OCI-LY3 (cell line): ENCODE measurements around the gene DUSP11.
A peak's percentile ranks its signal among the peaks of the same experiment; 100 is the strongest.

Experiments used
- H2AFZ ChIP-seq: fragments of 200-600, 300-600 bp; shearing (Covaris generic); 2 replicates; pipeline ENCODE4 v1.6.0; 2014; ENCODE audit warnings: antibody characterized with exemption, low read depth, low read length
- H3K27ac ChIP-seq: fragments of 200-600, 300-600 bp; sonication (generic); 2 replicates; pipeline ENCODE4 v1.5.1; 2014; ENCODE audit warnings: mild to moderate bottlenecking, low read length, moderate library complexity, mixed read lengths
- H3K27me3 ChIP-seq: fragments of 200-600, 300-600 bp; sonication (generic); 2 replicates; pipeline ENCODE4 v1.6.1; 2014; ENCODE audit warnings: low read depth, low read length, mixed read lengths
- H3K36me3 ChIP-seq: fragments of 200-600, 300-600 bp; sonication (generic); replicated peaks from 2 replicates; pipeline ENCODE3; 2014; ENCODE audit warnings: low read depth, low read length, mixed read lengths
- H3K4me1 ChIP-seq: fragments of 300-600, 200-600 bp; sonication (generic); 2 replicates; pipeline ENCODE4 v1.6.1; 2014; ENCODE audit warnings: low read length, mixed read lengths
- H3K4me2 ChIP-seq: fragments of 200-600, 300-600 bp; sonication (generic); 2 replicates; pipeline ENCODE4 v1.6.1; 2014; ENCODE audit warnings: low read length, mixed read lengths
- H3K4me3 ChIP-seq: fragments of 300-600, 200-600 bp; sonication (generic); 2 replicates; pipeline ENCODE4 v1.5.1; 2014; ENCODE audit warnings: antibody characterized with exemption, mild to moderate bottlenecking, low read length, moderate library complexity
- H3K79me2 ChIP-seq: fragments of 300-600, 200-600 bp; shearing (Covaris generic); 2 replicates; pipeline ENCODE4 v1.6.1; 2014; ENCODE audit warnings: mild to moderate bottlenecking, low read length, mixed read lengths
- H3K9ac ChIP-seq: fragments of 300-600, 200-600 bp; shearing (Covaris generic); 2 replicates; pipeline ENCODE4 v1.6.0; 2014; ENCODE audit warnings: mild to moderate bottlenecking, low read length, moderate library complexity
- H3K9me3 ChIP-seq: fragments of 200-600, 300-600 bp; shearing (Covaris generic); 2 replicates; pipeline ENCODE4 v1.6.1; 2014; ENCODE audit warnings: low read length, mixed read lengths; ENCODE audit not compliant: insufficient read depth
- H4K20me1 ChIP-seq: fragments of 200-600, 300-600 bp; sonication (generic); 2 replicates; pipeline ENCODE4 v1.6.1; 2016; ENCODE audit warnings: low read length, mixed read lengths; ENCODE audit not compliant: insufficient read depth
- CTCF ChIP-seq: fragments of 200-600, 300-600 bp; sonication (generic); IDR thresholded peaks from 2 replicates; pipeline ENCODE4 v1.5.1; 2014; ENCODE audit warnings: antibody characterized with exemption, low read length, low read depth
- EZH2phosphoT487 ChIP-seq: fragments of 200-600 bp; shearing (Covaris generic); IDR thresholded peaks from 2 replicates; pipeline ENCODE4 v1.6.1; 2018; ENCODE audit warnings: antibody characterized with exemption, mixed run types, low read depth

DUSP11 gene

DNA sequence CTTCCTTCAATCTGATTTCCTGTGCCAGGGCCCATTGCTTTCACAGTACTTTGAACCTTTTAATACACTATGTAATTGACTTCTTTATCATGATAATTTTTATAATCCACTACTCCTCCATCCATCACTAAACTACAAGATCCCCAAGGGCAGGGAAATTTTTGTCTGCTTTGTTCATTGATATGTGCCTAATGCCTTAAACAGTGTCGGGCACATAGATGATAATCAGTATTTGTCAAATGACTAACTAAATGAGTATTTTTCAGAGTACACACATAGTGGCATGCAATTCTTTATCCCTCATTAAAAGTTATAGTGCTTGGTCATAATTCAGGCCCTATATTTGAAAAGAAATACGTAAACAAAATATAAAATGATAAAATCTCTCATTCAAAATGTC lies 43.5 kb upstream of the DUSP11 start:
- H3K4me2 ChIP-seq = peak overlapping the region; percentile 75
- H3K9ac ChIP-seq = peak overlapping the region; percentile 82
- peak overlapping the region; percentile 98 for H3K27ac ChIP-seq
- no peaks in the 10 kb centered on the region for H3K36me3 ChIP-seq
- no peaks in the 10 kb centered on the region for H3K27me3 ChIP-seq
- no peaks in the 10 kb centered on the region for H4K20me1 ChIP-seq
- H3K9me3 ChIP-seq = no peaks in the 10 kb centered on the region
- no peaks in the 10 kb centered on the region for H3K79me2 ChIP-seq
- H3K4me1 ChIP-seq = peaks cover 60% of the 10 kb centered on the region
- no peak for TF ChIP-seq CTCF
- TF ChIP-seq EZH2phosphoT487 = no peak
- H3K4me3 ChIP-seq = peak overlapping the region; percentile 47; the same call in 1 of the 2 replicates
- peak overlapping the region; percentile 73 for H2AFZ ChIP-seq

DNA sequence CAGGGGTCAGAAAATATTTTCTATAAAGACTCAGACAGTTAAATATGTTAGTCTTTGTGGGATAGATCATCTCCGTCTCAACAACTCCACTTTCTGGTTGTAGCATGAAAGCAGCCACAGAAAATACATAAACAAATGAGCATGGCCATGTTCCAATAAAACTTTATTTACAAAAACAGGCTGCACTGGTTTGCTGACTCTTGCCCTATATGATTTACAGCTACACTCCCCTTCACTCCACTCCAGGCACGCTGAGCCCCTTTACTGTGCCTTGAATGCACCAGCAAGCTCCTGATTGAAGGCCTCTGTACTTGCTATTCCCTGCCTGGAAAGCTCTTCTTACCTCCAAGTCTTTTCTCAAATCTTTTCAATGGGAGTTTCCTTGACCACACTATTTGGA lies 43.1 kb upstream of the DUSP11 start:
- TF ChIP-seq CTCF = 0 out of 2 replicates have a peak, but pooled peaks have one; percentile 10
- TF ChIP-seq EZH2phosphoT487 = no peak
- Histone ChIP-seq H3K4me2 (peak overlapping the region; percentile 75), H3K36me3 (no peaks in the 10 kb centered on the region), H2AFZ (peak overlapping the region; percentile 73), H4K20me1 (no peaks in the 10 kb centered on the region), H3K9me3 (no peaks in the 10 kb centered on the region), H3K4me3 (peak overlapping the region; percentile 47), H3K27ac (peak overlapping the region; percentile 98), H3K27me3 (no peaks in the 10 kb centered on the region), H3K9ac (peak overlapping the region; percentile 82), H3K79me2 (no peaks in the 10 kb centered on the region), H3K4me1 (peaks cover 58% of the 10 kb centered on the region)

DNA sequence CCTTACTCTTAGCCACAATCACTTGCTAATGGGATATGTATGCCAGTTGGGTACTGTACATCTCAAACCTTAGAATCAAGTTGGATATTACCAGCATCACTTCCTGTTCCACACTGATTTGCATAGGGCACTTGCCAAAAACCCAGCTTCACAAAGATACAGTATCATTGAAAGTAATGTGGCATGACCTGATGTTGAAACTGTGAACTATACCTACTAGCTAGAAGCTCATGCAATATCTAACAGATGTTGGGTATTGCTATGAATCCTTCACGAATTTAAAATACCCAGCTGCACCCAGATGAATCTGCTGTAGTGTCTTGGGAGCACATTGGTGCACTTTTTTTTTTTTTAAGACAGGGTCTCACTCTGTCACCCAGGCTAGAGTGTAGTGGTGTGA lies 42.4 kb upstream of the DUSP11 start:
- no peak overlapping the region for H2AFZ ChIP-seq

DNA sequence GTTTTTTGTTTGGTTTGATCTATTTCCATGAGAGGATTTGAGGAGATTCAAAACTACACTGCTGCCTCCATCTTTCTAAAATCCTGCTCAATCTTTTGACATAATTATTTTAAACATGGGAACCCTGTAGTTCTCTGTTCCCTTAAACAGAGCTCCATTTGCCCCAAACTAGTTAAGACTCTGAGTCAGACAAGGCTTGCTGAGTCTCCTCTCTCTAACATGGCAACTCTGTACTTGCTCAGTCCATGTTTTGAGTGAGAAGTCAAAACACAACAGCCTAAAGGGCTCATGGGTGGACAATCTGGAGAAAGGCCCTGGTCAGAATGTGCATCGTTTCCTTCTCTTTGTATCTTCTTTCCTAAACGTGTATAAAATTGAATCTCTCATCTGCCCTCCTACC lies 41.8 kb upstream of the DUSP11 start:
- Histone ChIP-seq H3K4me2 (peak overlapping the region; percentile 75), H2AFZ (no peak overlapping the region)

More for the DNA sequence above, 42.4 kb upstream of the DUSP11 start:
- Histone ChIP-seq H4K20me1 (no peaks in the 10 kb centered on the region), H3K27me3 (no peaks in the 10 kb centered on the region), H3K4me2 (peak overlapping the region; percentile 75), H3K4me1 (peaks cover 51% of the 10 kb centered on the region), H3K79me2 (no peaks in the 10 kb centered on the region), H3K4me3 (peak overlapping the region; percentile 56), H3K9me3 (no peaks in the 10 kb centered on the region), H3K36me3 (no peaks in the 10 kb centered on the region), H3K27ac (peak overlapping the region; percentile 98), H3K9ac (peak overlapping the region; percentile 82)
- TF ChIP-seq CTCF (no peak), EZH2phosphoT487 (no peak)

More for the DNA sequence above, 41.8 kb upstream of the DUSP11 start:
- TF ChIP-seq EZH2phosphoT487 (no peak), CTCF (no peak)
- H3K4me1 ChIP-seq = peaks cover 46% of the 10 kb centered on the region
- H3K4me3 ChIP-seq = peak overlapping the region; percentile 56
- H3K27me3 ChIP-seq = no peaks in the 10 kb centered on the region
- H3K9ac ChIP-seq = peak overlapping the region; percentile 74
- peak overlapping the region; percentile 98 for H3K27ac ChIP-seq
- H3K36me3 ChIP-seq = no peaks in the 10 kb centered on the region
- H4K20me1 ChIP-seq = no peaks in the 10 kb centered on the region
- H3K79me2 ChIP-seq = no peaks in the 10 kb centered on the region
- no peaks in the 10 kb centered on the region for H3K9me3 ChIP-seq
